ENCODE data around the gene PTPRN2.
"Not testable (repeated sequence)": the region's sequence is repeated elsewhere in the genome, so short reads cannot be mapped to it uniquely, and the experiment has no call there.

PTPRN2 gene

GRCh38 chr7:157674715-157675426, 912.8 kb downstream of the PTPRN2 start:
- DNase-seq: no peak

- DNase-seq: no peak
Observed at GRCh38 chr7:157674027-157674714, 913.5 kb downstream of the PTPRN2 start.

GRCh38 chr7:157673573-157673972, 914.0 kb downstream of the PTPRN2 start:
- no peak for DNase-seq

- DNase-seq: no peak
Observed at GRCh38 chr7:157671358-157672255, 916.0 kb downstream of the PTPRN2 start.

- DNase-seq: no peak
Observed at GRCh38 chr7:157670490-157671357, 916.9 kb downstream of the PTPRN2 start.

GRCh38 chr7:157669768-157670351, 917.8 kb downstream of the PTPRN2 start:
- no peak for DNase-seq

GRCh38 chr7:157668884-157669767, 918.5 kb downstream of the PTPRN2 start:
- no peak for DNase-seq

- DNase-seq: no peak
Observed at GRCh38 chr7:157668221-157668883, 919.3 kb downstream of the PTPRN2 start.

- DNase-seq: no peak
Observed at GRCh38 chr7:157667731-157668130, 919.9 kb downstream of the PTPRN2 start.

GRCh38 chr7:157667261-157667660, 920.4 kb downstream of the PTPRN2 start:
- no peak for DNase-seq

GRCh38 chr7:157666530-157667040, 921.0 kb downstream of the PTPRN2 start:
- no peak for DNase-seq

GRCh38 chr7:157665634-157665988, 922.0 kb downstream of the PTPRN2 start:
- DNase-seq: not testable (repeated sequence)

GRCh38 chr7:157664871-157665633, 922.6 kb downstream of the PTPRN2 start:
- no peak for DNase-seq

- no peak for DNase-seq
Observed at GRCh38 chr7:157664034-157664433, 923.6 kb downstream of the PTPRN2 start.

- DNase-seq: no peak
Observed at GRCh38 chr7:157662981-157663716, 924.5 kb downstream of the PTPRN2 start.

- DNase-seq: no peak
Observed at GRCh38 chr7:157662110-157662791, 925.4 kb downstream of the PTPRN2 start.

GRCh38 chr7:157661611-157661975, 926.0 kb downstream of the PTPRN2 start:
- no peak for DNase-seq

- DNase-seq: no peak
Observed at GRCh38 chr7:157660971-157661610, 926.5 kb downstream of the PTPRN2 start.
